ENCODE measurements around the gene EDA2R.

GRCh38 chrX:66553973-66554372 lies 84.9 kb downstream of the EDA2R start:
- no peak for TF ChIP-seq CTCF (IDR thresholded peaks at IDR 0.05; ENCODE audit: insufficient read depth, low read depth, low read length)
- TF ChIP-seq EZH2 (IDR thresholded peaks at IDR 0.05; ENCODE audit: insufficient read depth, low read length), result no peak
